ENCODE measurements around the gene GRK4. TPM values are rescaled to one million over a fixed set of nuclear protein-coding genes. Genes with fewer than 3 reads are reported as not detected.

The GRK4 gene
- total RNA-seq (2021; ENCODE audit: unreplicated experiment) (4.2 TPM), Bru-seq, nascent RNA (percentile 33 among the genes with signal in this experiment), BruChase-seq, experiment 1, labeled RNA remaining after a 6-hour chase (percentile 40 among the genes with signal in this experiment), BruChase-seq, experiment 2, labeled RNA remaining after a 2-hour chase (percentile 38 among the genes with signal in this experiment)
- polyA plus RNA-seq (2012), result 1.3 and 2.2 TPM in 2 replicates
- long read RNA-seq, transcript GRK4-204 (2 exons, 2,136 nt), result major isoform, 6 of 13 reads
- long read RNA-seq, partial matches to known transcripts, result 0 of 13 reads
- long read RNA-seq, other reads (novel, unspliced or antisense), result 7 of 13 reads

DNA sequence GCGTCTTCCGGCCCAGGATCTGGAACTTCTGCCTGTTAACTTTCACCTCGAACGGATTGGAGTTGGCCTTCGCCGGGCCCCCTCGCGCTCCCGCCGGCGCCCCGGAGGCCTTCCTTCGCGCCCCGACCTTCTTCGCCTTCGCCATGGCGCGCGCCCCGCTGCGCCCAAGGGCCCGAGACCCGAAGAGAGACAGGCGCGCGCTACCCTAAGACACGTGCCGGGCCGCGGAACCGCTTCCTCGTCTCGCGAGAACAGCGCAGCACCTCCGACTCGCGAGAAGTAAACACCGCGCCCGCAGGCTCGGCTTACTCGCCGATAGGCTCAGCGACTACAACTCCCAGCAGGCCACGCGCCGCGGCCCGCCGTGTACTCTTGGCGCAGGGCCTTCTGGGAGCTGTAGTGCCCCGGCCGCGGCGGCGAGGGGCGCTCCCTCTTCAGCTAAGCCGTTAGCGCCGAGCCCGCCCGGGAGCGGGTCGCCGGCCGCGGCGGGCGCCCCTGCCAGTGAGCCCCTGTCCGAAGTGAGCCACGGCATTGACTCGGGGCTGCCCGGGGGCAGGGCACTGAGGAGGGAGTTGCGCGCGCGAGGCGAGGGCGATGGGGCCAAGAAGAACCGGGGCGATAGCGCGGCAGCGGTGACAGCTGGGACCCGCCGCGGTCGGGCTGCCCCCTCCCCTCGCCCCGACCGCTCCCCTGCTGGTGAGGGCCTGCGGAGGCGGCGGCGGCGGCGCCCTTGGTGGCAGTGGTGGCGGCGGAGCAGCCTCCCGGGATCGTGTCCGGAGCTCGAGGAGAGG lies at the start of gene GRK4, which contains the start of gene NOP14:
Gene GRK4 (plus strand): TSS at position 397 of the 791 bp plus-strand sequence. CDS start 500 bp downstream, outside the sequence.
Gene NOP14 (minus strand): TSS at position 232 of the 791 bp plus-strand sequence. CDS start 87 bp downstream, at position 145.
- no peaks in the 10 kb centered on the region for H3K27me3 ChIP-seq (ENCODE audit: insufficient read depth, low read length)
- no TSS peak for BruUV-seq (replicated peaks)
- H4K20me1 ChIP-seq (ENCODE audit: insufficient read depth), result peaks cover 5% of the 10 kb centered on the region; the same call in 1 of the 2 replicates
- peak within 1 kb of the TSS; percentile 63 to 94 for H3K4me3 ChIP-seq (replicated peaks in 1 of 2; ENCODE audit: low read depth in 1 of 2, low read length in 2 of 2)
- peak; percentile 93 for DNase-seq (ENCODE audit: low read depth, low spot score)
- peaks cover 12 to 24% of the 10 kb centered on the region in 2 experiments; a peak in 3 of 4 replicates for H3K4me1 ChIP-seq (ENCODE audit: control insufficient read depth in 1 of 2, insufficient read depth in 2 of 2, low read length in 2 of 2)
- peaks cover 10 to 14% of the 10 kb centered on the region in 2 experiments for H3K36me3 ChIP-seq (ENCODE audit: control insufficient read depth in 1 of 2, insufficient read depth in 2 of 2, low read length in 2 of 2)
- H3K79me2 ChIP-seq (ENCODE audit: insufficient read depth, low read length), result peaks cover 44% of the 10 kb centered on the region
- intact Hi-C loops (cut with micrococcal nuclease), result no loop called here
- H3K4me2 ChIP-seq (ENCODE audit: low read length), result peak within 1 kb of the TSS; percentile 91
- ATAC-seq, result peak; percentile 92
- ChIA-PET POLR2A (interaction anchor here (0.6 to 1.4 kb wide), 3 partner anchors 9 to 27 kb away, joined by 3 to 9 read pairs (median 4); no protein-coding TSS in a partner anchor), RAD21 (ENCODE audit: low non-redundant PET in 1 of 2, low total read pairs in 2 of 2, uncharacterized antibody in 2 of 2, unreplicated experiment in 2 of 2) (no interaction called here), CTCF (interaction anchor here (0.7 to 3.9 kb wide), 5 partner anchors 10 to 917 kb away, joined by 3 to 23 read pairs (median 4); no protein-coding TSS in a partner anchor)
- H2AFZ ChIP-seq (ENCODE audit: low read depth, low read length, poor library complexity, severe bottlenecking), result no peak within 1 kb of the TSS
- no peaks in the 10 kb centered on the region for H3K9me2 ChIP-seq (ENCODE audit: insufficient read depth)
- H3K9ac ChIP-seq (ENCODE audit: low read length), result peak within 1 kb of the TSS; percentile 97
- no peaks in the 10 kb centered on the region for H3K9me3 ChIP-seq (ENCODE audit: control insufficient read depth in 1 of 2, insufficient read depth in 1 of 2, low read depth in 1 of 2, low read length in 2 of 2)
- peak within 1 kb of the TSS; percentile 81 for H3K27ac ChIP-seq (ENCODE audit: low read depth, low read length)
- TF ChIP-seq YY1 (IDR thresholded peaks at IDR 0.05; ENCODE audit: extremely low read depth, insufficient replicate concordance, low read depth, low read length) (peak; percentile 80), JUND (IDR thresholded peaks at IDR 0.05) (no peak), ELF1 (IDR thresholded peaks at IDR 0.05; ENCODE audit: borderline replicate concordance, low read depth) (peak; percentile 77; the same call in 1 of the 2 replicates), EGR1 (IDR thresholded peaks at IDR 0.05; ENCODE audit: low read depth) (peak; percentile 67), POLR2AphosphoS5 (IDR thresholded peaks at IDR 0.05; ENCODE audit: low read depth, low read length) (peak; percentile 81), RAD21 (IDR thresholded peaks at IDR 0.05; ENCODE audit: low read depth) (0 out of 2 replicates have a peak, but pooled peaks have one; percentile 19), FOSL1 (IDR thresholded peaks at IDR 0.05; ENCODE audit: low read depth) (no peak), POLR2A (IDR thresholded peaks at IDR 0.05; ENCODE audit: borderline replicate concordance, extremely low read depth, insufficient read depth, insufficient read length) (peak; percentile 66), SIN3A (IDR thresholded peaks at IDR 0.05; ENCODE audit: low read depth) (peak; percentile 99), CBX3 (IDR thresholded peaks at IDR 0.05; ENCODE audit: low read depth) (peak; percentile 97), SRF (IDR thresholded peaks at IDR 0.05; ENCODE audit: low read depth) (no peak; the same call in 1 of the 2 replicates), ZFX (IDR thresholded peaks at IDR 0.05) (peak; percentile 97), TCF7L2 (IDR thresholded peaks at IDR 0.05; ENCODE audit: borderline replicate concordance, extremely low read depth, insufficient read depth, insufficient read length) (peak; percentile 72)
- TF ChIP-seq, protein P1, sequence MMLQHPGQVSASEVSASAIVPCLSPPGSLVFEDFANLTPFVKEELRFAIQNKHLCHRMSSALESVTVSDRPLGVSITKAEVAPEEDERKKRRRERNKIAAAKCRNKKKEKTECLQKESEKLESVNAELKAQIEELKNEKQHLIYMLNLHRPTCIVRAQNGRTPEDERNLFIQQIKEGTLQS (IDR thresholded peaks at IDR 0.05), result no peak
- TF ChIP-seq, protein P2, sequence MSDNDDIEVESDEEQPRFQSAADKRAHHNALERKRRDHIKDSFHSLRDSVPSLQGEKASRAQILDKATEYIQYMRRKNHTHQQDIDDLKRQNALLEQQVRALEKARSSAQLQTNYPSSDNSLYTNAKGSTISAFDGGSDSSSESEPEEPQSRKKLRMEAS (IDR thresholded peaks at IDR 0.05), result peak; percentile 100
- TF ChIP-seq, protein P3, sequence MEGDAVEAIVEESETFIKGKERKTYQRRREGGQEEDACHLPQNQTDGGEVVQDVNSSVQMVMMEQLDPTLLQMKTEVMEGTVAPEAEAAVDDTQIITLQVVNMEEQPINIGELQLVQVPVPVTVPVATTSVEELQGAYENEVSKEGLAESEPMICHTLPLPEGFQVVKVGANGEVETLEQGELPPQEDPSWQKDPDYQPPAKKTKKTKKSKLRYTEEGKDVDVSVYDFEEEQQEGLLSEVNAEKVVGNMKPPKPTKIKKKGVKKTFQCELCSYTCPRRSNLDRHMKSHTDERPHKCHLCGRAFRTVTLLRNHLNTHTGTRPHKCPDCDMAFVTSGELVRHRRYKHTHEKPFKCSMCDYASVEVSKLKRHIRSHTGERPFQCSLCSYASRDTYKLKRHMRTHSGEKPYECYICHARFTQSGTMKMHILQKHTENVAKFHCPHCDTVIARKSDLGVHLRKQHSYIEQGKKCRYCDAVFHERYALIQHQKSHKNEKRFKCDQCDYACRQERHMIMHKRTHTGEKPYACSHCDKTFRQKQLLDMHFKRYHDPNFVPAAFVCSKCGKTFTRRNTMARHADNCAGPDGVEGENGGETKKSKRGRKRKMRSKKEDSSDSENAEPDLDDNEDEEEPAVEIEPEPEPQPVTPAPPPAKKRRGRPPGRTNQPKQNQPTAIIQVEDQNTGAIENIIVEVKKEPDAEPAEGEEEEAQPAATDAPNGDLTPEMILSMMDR (IDR thresholded peaks at IDR 0.05 in 2 of 3, conservative IDR thresholded peaks at IDR 0.05 in 1 of 3; ENCODE audit: borderline replicate concordance in 1 of 3, insufficient read depth in 1 of 3, low read depth in 2 of 3, low read length in 2 of 3), result 0 out of 6 replicates have a peak, but pooled peaks of 2 of the 3 experiments have one; percentile 4 to 14
- TF ChIP-seq, protein P4, sequence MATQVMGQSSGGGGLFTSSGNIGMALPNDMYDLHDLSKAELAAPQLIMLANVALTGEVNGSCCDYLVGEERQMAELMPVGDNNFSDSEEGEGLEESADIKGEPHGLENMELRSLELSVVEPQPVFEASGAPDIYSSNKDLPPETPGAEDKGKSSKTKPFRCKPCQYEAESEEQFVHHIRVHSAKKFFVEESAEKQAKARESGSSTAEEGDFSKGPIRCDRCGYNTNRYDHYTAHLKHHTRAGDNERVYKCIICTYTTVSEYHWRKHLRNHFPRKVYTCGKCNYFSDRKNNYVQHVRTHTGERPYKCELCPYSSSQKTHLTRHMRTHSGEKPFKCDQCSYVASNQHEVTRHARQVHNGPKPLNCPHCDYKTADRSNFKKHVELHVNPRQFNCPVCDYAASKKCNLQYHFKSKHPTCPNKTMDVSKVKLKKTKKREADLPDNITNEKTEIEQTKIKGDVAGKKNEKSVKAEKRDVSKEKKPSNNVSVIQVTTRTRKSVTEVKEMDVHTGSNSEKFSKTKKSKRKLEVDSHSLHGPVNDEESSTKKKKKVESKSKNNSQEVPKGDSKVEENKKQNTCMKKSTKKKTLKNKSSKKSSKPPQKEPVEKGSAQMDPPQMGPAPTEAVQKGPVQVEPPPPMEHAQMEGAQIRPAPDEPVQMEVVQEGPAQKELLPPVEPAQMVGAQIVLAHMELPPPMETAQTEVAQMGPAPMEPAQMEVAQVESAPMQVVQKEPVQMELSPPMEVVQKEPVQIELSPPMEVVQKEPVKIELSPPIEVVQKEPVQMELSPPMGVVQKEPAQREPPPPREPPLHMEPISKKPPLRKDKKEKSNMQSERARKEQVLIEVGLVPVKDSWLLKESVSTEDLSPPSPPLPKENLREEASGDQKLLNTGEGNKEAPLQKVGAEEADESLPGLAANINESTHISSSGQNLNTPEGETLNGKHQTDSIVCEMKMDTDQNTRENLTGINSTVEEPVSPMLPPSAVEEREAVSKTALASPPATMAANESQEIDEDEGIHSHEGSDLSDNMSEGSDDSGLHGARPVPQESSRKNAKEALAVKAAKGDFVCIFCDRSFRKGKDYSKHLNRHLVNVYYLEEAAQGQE (IDR thresholded peaks at IDR 0.05; ENCODE audit: low read depth), result no peak
